8988T (cell line): ENCODE data around the gene ASTN2.

Source experiments
- DNase-seq: peaks from one replicate; pipeline ENCODE4 v3.0.0; 2011

The ASTN2 gene

GRCh38 chr9:117002686-117003085, 412.2 kb downstream of the ASTN2 start:
- no peak for DNase-seq

GRCh38 chr9:117000834-117001233, 414.0 kb downstream of the ASTN2 start:
- DNase-seq: no peak

GRCh38 chr9:117000196-117000723, 414.6 kb downstream of the ASTN2 start:
- DNase-seq: no peak

- DNase-seq: no peak
These were observed 416.6 kb downstream of the ASTN2 start for GRCh38 chr9:116998305-116998704.

- no peak for DNase-seq
These were observed 422.0 kb downstream of the ASTN2 start for GRCh38 chr9:116992865-116993264.

DNA sequence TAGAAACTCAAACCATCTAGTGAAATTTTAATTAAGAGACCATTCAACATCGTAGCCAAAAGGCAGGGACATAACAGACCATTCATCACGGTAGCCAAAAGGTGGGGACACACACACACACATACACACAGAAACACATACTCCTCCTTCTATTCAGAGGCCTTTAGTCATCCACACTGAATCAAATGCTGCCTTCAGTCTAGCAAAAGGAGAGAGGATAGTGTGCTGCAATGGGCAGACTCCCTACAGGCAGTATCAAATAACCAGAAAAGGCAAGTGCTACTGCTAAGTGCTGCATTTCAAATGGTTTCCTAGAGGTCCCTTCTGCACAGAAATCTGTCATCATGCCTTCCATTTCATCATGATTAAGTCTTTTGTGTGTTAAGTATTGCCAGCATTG, 423.8 kb downstream of the ASTN2 start:
- no peak for DNase-seq

DNA sequence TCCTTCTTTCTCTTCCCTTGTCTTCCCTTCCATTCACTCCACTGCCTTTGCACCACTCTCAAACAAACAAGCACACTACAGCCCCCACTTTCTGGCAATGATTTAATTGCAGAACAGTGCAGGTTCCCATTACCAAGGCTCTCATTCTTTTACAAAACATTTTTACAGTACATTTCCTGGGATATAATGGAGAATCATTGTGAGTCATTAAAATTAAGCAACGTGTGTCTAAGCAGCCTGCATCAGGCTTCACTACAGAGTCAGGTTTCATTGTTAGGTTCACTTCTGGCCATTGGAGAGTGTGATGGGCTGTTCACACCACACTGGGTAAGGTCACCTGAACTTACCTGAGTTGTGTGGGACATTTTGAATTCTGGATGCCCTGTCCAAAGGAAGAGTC, 424.3 kb downstream of the ASTN2 start:
- DNase-seq: no peak

GRCh38 chr9:116987721-116988485, 427.0 kb downstream of the ASTN2 start:
- DNase-seq: no peak

GRCh38 chr9:116986015-116986414, 428.8 kb downstream of the ASTN2 start:
- DNase-seq: no peak

DNA sequence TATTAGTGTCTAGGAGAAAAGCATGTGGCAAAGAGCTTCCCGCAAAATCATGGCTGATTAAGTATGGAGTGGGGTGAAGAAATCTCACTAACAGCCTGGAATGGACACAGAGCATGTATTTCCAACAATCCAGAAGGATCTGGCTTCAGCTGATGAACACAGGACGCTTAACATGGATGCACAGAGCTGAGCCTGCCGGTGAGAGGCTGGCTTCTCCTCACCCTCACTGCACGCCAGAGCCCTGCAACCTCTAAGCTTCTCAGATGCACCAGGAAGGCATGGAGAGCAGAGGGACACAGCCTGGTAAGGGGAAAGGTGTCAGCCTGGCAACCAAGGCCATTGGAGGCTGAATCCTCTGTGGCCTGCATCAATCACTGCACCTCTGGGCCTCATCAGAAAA, 429.3 kb downstream of the ASTN2 start:
- no peak for DNase-seq

DNA sequence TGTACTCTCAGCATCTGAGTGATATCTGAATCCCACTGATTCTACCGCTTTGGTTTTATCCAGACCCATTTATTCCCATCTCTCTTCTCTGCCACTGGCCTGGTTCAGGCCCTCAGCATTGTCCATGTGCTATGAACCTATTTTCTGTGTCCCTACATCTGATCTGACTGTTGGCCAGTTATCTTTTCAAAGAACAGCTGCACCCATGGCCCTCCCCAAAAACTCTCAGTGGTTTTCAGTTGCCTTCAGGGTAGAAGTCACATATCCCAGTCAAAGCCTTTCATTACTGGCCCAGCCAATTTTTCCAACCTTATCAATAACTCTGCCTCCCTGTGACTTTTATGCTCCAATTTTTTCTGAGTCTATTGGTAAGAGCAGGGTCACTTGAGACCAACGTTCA, 430.7 kb downstream of the ASTN2 start:
- no peak for DNase-seq

GRCh38 chr9:116980582-116981120, 434.2 kb downstream of the ASTN2 start:
- DNase-seq: no peak

- no peak for DNase-seq
These were observed 435.4 kb downstream of the ASTN2 start for GRCh38 chr9:116979456-116979855.

DNA sequence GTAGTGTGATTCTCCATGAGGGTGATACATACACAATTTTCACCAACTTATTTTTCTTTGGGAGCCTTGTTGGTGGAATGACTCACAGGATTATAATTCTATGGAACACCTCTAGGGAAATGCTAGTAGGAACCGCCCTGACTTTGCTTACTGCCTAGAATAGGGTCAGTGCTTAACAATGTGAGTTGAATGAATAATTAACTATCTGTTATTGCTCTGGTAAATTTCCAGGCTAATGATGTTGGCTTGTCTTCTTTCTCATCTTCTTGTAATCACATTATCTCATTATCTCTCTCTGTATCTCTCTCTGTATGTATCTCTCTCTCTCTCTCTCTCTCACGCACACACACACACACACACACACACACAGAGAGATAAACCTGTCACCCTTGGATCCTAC, 436.7 kb downstream of the ASTN2 start:
- DNase-seq: no peak

DNA sequence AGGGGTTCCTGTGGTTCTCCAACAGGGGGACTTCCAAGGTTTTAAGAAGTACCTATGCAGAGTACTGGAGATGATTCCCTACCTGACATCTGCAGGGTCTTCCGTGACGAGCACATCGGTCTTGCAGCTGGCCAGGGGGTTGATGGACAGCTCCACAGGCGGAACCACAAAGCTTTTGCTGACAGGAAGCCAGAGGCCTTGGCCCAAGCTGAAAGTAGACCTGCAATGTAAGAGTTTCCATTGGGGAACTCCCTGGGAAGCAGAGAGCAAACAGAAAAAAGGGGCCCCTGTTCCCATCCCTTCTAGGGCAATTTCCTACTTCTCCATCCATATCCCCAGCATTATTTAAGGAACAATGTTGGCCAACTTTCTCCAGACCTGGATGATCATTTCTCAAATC, 439.7 kb downstream of the ASTN2 start:
- DNase-seq: no peak

DNA sequence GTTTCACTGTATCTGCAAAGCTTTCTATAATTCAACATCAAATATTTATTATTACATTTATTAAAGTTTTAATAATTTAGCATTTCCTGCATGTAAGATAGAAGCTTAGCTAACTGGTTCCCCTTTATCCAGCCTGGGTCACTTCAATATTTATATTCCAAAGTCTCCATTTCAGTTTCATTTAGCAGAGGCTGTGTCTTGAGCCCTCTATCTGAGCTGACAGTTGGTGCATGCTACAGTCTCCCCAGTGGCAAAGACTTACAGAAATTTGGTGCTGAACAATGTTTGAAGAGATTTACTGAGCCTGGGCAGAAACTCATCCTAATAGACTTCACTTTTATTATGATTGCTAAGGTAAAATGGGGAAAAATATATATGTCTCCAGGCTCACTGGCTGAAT, 448.7 kb downstream of the ASTN2 start:
- no peak for DNase-seq

DNA sequence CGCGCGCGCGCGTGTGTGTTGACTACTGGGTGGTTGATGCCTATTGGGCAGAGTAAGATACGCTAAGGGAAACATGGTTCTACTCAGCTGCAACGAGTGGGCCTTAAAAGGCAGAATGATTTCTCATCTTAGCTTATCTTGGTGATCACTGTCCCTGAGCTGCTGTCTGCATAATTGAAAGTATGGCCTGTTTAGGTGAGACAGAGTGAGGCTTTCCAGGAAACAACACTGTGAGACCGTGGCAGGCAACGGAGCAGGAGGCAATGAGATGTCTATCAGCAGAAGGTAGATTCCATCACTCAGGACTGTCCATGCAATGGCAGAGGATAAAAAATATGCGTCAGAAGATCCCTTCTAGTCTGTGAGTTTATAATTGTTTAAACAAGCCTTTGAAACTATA, 450.6 kb downstream of the ASTN2 start:
- DNase-seq: no peak

- no peak for DNase-seq
These were observed 455.0 kb downstream of the ASTN2 start for GRCh38 chr9:116959809-116960208.

- no peak for DNase-seq
These were observed 456.0 kb downstream of the ASTN2 start for GRCh38 chr9:116958881-116959280.

- no peak for DNase-seq
These were observed 460.1 kb downstream of the ASTN2 start for GRCh38 chr9:116954731-116955130.

DNA sequence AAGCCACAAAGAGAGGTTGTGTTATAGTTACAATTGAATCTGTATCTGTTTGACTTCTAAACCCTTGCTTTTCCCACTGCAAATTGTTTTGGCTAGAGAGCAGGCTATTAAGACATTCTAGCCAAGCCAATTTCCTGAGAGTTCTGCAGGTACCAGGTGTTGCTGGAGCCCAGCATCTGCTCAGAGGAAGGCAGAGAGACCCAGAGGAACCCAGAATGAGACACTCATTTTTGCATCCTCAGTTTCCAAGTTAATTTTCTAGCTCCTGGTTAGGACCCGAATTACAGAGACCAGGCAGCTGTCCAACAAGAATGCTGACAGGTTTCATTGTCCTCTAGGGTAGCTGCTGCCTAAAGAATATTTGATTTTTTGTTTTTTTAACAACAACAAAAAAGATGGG, 461.6 kb downstream of the ASTN2 start:
- no peak for DNase-seq

- DNase-seq: no peak
These were observed 462.4 kb downstream of the ASTN2 start for GRCh38 chr9:116952436-116952810.

GRCh38 chr9:116951588-116952435, 463.0 kb downstream of the ASTN2 start:
- no peak for DNase-seq

DNA sequence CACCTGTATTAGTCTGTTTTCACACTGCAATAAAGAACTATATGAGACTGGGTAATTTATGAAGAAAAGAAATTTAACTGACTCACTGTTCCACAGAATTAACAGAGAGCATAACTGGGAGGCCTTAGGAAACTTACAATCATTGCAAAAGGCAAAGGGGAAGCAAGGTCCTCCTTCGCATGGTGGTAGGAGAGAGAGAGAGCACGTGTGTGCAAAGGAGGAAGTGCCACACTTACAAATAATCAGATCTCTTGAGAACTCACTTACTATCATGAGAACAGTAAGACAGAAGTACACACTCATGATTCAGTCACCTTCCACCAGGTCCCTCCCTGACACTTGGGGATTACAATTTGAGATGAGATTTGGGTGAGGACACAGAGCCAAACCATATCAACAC, 469.0 kb downstream of the ASTN2 start:
- no peak for DNase-seq
